Measurements from ENCODE around the gene SYT13. TPM values are rescaled to one million over a fixed set of nuclear protein-coding genes. Genes with fewer than 3 reads are reported as not detected.

The SYT13 gene
- total and polyA plus RNA-seq, 8 donors: 0.21 to 5.5 (median 4.4) TPM

DNA sequence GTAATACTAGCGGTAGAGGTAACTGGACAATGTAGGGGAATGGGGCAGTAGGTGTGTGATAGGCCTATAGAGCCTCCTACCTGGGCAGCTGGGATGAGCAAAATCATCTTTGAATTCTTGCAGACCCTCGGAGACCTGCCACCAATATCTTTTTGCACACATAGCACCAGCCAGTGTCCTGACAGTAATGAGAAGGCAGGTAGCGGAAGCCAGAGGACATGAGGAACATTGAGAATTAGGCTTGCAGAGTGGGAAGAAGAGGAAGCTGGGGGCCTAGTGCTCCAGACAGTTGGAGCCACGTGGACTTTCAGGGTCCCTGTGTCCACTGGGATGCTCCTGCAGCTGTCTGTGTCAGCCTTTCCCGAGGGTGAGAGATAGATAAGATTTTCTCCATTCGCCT, 17.2 kb upstream of the SYT13 start:
- Histone ChIP-seq H3K36me3 (no peaks in the 10 kb centered on the region), H3K27me3 (no peaks in the 10 kb centered on the region), H3K27ac (no peak overlapping the region), H3K4me1 (no peaks in the 10 kb centered on the region), H3K9me3 (no peaks in the 10 kb centered on the region), H3K4me3 (no peak overlapping the region)
- DNase-seq: no peak
- TF ChIP-seq, protein P1, sequence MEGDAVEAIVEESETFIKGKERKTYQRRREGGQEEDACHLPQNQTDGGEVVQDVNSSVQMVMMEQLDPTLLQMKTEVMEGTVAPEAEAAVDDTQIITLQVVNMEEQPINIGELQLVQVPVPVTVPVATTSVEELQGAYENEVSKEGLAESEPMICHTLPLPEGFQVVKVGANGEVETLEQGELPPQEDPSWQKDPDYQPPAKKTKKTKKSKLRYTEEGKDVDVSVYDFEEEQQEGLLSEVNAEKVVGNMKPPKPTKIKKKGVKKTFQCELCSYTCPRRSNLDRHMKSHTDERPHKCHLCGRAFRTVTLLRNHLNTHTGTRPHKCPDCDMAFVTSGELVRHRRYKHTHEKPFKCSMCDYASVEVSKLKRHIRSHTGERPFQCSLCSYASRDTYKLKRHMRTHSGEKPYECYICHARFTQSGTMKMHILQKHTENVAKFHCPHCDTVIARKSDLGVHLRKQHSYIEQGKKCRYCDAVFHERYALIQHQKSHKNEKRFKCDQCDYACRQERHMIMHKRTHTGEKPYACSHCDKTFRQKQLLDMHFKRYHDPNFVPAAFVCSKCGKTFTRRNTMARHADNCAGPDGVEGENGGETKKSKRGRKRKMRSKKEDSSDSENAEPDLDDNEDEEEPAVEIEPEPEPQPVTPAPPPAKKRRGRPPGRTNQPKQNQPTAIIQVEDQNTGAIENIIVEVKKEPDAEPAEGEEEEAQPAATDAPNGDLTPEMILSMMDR (IDR thresholded peaks at IDR 0.05): no peak
- intact Hi-C loops (cut with DNase I): no loop called here
- no peak for ATAC-seq

DNA sequence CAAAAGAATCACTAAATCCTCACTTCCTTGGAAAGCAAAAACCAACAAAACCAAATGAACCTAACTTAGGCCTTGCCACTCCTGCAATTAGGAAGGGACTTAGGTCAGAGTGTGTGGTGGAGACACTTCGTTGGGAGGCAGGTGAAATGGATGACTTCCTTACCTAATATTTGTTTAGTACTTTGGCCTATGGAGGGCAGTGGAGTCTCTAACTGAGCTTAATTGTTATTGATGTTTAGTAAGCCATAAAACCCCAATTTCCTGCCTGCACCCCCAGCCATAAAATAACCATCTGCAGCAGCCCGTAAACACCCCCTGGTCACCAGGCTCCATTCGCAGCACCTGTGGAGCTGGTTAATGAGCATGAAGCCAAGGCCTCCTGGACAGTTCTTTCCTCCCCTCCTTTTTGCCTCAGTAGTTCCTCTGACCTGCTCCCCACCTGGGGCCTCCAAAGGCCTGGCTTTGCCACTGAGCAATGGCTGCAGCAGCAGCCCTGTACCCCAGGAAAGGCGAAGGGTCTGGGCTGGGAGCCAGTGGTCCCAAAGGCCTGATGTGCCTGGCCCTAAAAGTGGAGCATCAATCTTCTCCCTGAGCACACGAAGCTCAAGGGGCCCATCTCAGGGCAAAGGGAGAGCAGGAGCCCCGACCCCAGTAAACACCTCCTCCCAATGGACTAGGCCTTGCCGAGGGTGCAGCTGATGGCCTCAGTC, 15.6 kb upstream of the SYT13 start:
- intact Hi-C loops (cut with DNase I): no loop called here
- Histone ChIP-seq H3K27ac (no peak overlapping the region), H3K4me1 (no peaks in the 10 kb centered on the region), H3K27me3 (no peaks in the 10 kb centered on the region), H3K9me3 (no peaks in the 10 kb centered on the region), H3K36me3 (no peaks in the 10 kb centered on the region), H3K4me3 (no peak overlapping the region)
- ATAC-seq (no peak), DNase-seq (no peak)
- TF ChIP-seq, protein P1 (IDR thresholded peaks at IDR 0.05): no peak

DNA sequence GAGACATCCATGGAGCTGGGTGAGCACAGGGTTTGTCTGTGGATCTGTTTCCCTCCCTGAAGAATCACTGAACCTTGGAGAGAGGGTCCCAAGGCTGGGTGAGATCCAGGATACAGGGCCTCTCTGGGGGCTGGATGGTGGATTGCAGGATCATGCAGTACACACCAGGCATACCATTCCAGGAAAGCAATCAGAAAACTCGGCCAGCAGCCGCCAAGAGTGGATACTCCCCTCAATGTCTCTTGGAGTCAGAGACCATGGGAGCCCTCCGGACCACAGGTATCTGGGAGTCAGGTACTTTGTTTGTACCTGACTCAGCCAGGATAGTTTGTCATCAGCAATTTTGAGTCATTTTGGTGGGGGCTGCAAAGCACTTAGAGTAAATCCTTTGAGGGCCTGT, 14.6 kb upstream of the SYT13 start:
- ATAC-seq (no peak), DNase-seq (no peak)
- Histone ChIP-seq H3K4me1 (no peaks in the 10 kb centered on the region), H3K27me3 (no peaks in the 10 kb centered on the region), H3K36me3 (no peaks in the 10 kb centered on the region), H3K27ac (no peak overlapping the region), H3K9me3 (no peaks in the 10 kb centered on the region), H3K4me3 (no peak overlapping the region)
- intact Hi-C loops (cut with DNase I): no loop called here
- TF ChIP-seq, protein P1 (IDR thresholded peaks at IDR 0.05): no peak

DNA sequence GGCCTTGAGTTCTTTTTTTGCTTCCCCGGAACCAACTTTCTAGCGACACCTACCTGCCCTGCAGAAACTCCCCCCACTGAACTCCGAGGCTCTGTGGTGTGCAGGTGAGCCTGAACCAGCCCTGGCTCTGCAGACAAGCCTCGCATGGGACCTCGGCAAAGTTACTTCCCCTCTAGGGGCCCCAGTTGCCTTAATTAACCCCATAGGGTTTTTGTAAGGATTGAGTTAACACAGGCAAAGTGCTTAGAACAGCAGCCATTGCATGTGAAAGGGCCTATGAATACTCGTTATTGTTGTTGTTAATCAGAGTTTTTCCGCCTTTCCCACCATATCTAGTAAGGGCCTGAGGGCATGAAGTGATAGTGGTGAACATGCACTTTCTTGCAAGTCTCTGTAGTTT, 12.6 kb upstream of the SYT13 start:
- DNase-seq (no peak), ATAC-seq (no peak)
- H3K4me3 ChIP-seq: no peak overlapping the region
- no peaks in the 10 kb centered on the region for H3K27me3 ChIP-seq
- no peaks in the 10 kb centered on the region for H3K9me3 ChIP-seq
- intact Hi-C loops (cut with DNase I): loop anchor here in 1 of 2 donors (10.0 kb wide), 1 partner anchor 364 kb away; no protein-coding TSS in a partner anchor
- H3K4me1 ChIP-seq: no peaks in the 10 kb centered on the region
- no peak overlapping the region for H3K27ac ChIP-seq
- TF ChIP-seq, protein P1 (IDR thresholded peaks at IDR 0.05): no peak
- no peaks in the 10 kb centered on the region for H3K36me3 ChIP-seq

DNA sequence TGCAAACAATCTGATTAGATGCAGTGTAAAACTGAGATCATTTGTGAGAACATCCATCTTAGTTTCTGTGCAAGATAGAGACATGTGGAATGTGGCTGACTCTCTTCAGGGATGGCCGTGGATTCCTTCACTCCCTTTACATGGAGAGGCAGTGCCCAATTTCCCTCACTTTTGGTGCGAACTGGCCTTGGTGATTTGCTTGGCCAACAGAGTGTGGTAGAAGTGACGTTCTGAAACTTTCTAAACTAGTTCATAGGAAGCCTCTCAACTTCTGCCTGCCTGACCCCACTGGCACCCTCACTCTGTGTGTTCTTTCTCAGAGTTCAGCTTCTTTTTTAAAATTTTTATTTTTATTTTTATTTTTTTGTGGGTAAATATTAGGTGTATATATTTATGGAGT, 9.9 kb upstream of the SYT13 start:
- ATAC-seq (no peak), DNase-seq (no peak)
- H3K4me1 ChIP-seq: no peaks in the 10 kb centered on the region
- H3K27ac ChIP-seq: no peak overlapping the region
- H3K27me3 ChIP-seq: peaks cover 0 to 16% of the 10 kb centered on the region in 2 donors
- no peaks in the 10 kb centered on the region for H3K36me3 ChIP-seq
- TF ChIP-seq, protein P1 (IDR thresholded peaks at IDR 0.05): no peak
- no peaks in the 10 kb centered on the region for H3K9me3 ChIP-seq
- no peak overlapping the region for H3K4me3 ChIP-seq
- intact Hi-C loops (cut with DNase I): loop anchor here in 1 of 2 donors (10.0 kb wide), 1 partner anchor 361 kb away; no protein-coding TSS in a partner anchor

All from left lung (tissue), 10 donors.